ENCODE results near the gene USF3.

Gene USF3

GRCh38 chr3:113698213-113698742 is 1.8 kb upstream of the USF3 start:
- DNase-seq = no peak

GRCh38 chr3:113697500-113698090 is 1.2 kb upstream of the USF3 start:
- DNase-seq = peak; percentile 9

GRCh38 chr3:113696658-113697499 is 437 bp upstream of the USF3 start:
- peak; percentile 100 for DNase-seq

- DNase-seq = no peak
These were observed 1.0 kb downstream of the USF3 start for GRCh38 chr3:113695431-113695785.

GRCh38 chr3:113690482-113690881 is 6.0 kb downstream of the USF3 start:
- no peak for DNase-seq

GRCh38 chr3:113685956-113686721 is 10.3 kb downstream of the USF3 start:
- no peak for DNase-seq

GRCh38 chr3:113685124-113685523 is 11.3 kb downstream of the USF3 start:
- no peak for DNase-seq

GRCh38 chr3:113684271-113684819 is 12.1 kb downstream of the USF3 start:
- no peak for DNase-seq

- no peak for DNase-seq
These were observed 17.7 kb downstream of the USF3 start for GRCh38 chr3:113678773-113679172.

GRCh38 chr3:113677737-113678136 is 18.7 kb downstream of the USF3 start:
- no peak for DNase-seq

GRCh38 chr3:113676261-113676660 is 20.2 kb downstream of the USF3 start:
- DNase-seq = no peak

GRCh38 chr3:113673593-113673992 is 22.8 kb downstream of the USF3 start:
- DNase-seq = no peak

- DNase-seq = no peak
These were observed 28.4 kb downstream of the USF3 start for GRCh38 chr3:113668015-113668414.

- DNase-seq = no peak
These were observed 31.8 kb downstream of the USF3 start for GRCh38 chr3:113664523-113665094.

GRCh38 chr3:113663761-113664160 is 32.7 kb downstream of the USF3 start:
- DNase-seq = no peak

- DNase-seq = no peak
These were observed 33.1 kb downstream of the USF3 start for GRCh38 chr3:113663324-113663750.

- DNase-seq = no peak
These were observed 33.6 kb downstream of the USF3 start for GRCh38 chr3:113662824-113663223.

- no peak for DNase-seq
These were observed 35.5 kb downstream of the USF3 start for GRCh38 chr3:113660896-113661295.

- DNase-seq = no peak
These were observed 36.0 kb downstream of the USF3 start for GRCh38 chr3:113660458-113660857.

- no peak for DNase-seq
These were observed 36.4 kb downstream of the USF3 start for GRCh38 chr3:113659996-113660395.

GRCh38 chr3:113659101-113659541 is 37.3 kb downstream of the USF3 start:
- DNase-seq = no peak

GRCh38 chr3:113658107-113658506 is 38.3 kb downstream of the USF3 start:
- no peak for DNase-seq

GRCh38 chr3:113654851-113655250 is 41.6 kb downstream of the USF3 start:
- DNase-seq = no peak

All from central memory CD4-positive, alpha-beta T cell (primary cell).